AG04449 (cell line): ENCODE measurements around the gene GRAP.

Source experiments
- CTCF ChIA-PET: fragments of 350-600 bp; formaldehyde crosslinking; extraction: SDS; loops from one replicate; lab custom pipeline; 2021; ENCODE audit warnings: antibody characterized with exemption; lab: Yijun Ruan, JAX
- POLR2A ChIA-PET: fragments of 400-600, 350-600 bp; formaldehyde crosslinking; extraction: SDS; loops from one replicate; lab custom pipeline; 2020; ENCODE audit warnings: antibody characterized with exemption, inconsistent platforms; lab: Yijun Ruan, JAX
- DNase-seq: peaks from one replicate; pipeline ENCODE4 v3.0.0-alpha.2; 2010; ENCODE audit warnings: low read depth, low spot score
- H3K4me3 ChIP-seq: 2 replicates; pipeline ENCODE4 v1.5.1; 2011; ENCODE audit warnings: low read depth, mild to moderate bottlenecking, control low read depth, low read length
- TF ChIP-seq, protein P1 (sequence below): IDR thresholded peaks from one replicate; pipeline ENCODE4 v1.5.1; 2011; ENCODE audit warnings: mild to moderate bottlenecking, moderate library complexity, low read length, control low read depth, inconsistent platforms; ENCODE audit not compliant: insufficient read depth; ENCODE audit errors: missing control alignments

Gene GRAP

DNA sequence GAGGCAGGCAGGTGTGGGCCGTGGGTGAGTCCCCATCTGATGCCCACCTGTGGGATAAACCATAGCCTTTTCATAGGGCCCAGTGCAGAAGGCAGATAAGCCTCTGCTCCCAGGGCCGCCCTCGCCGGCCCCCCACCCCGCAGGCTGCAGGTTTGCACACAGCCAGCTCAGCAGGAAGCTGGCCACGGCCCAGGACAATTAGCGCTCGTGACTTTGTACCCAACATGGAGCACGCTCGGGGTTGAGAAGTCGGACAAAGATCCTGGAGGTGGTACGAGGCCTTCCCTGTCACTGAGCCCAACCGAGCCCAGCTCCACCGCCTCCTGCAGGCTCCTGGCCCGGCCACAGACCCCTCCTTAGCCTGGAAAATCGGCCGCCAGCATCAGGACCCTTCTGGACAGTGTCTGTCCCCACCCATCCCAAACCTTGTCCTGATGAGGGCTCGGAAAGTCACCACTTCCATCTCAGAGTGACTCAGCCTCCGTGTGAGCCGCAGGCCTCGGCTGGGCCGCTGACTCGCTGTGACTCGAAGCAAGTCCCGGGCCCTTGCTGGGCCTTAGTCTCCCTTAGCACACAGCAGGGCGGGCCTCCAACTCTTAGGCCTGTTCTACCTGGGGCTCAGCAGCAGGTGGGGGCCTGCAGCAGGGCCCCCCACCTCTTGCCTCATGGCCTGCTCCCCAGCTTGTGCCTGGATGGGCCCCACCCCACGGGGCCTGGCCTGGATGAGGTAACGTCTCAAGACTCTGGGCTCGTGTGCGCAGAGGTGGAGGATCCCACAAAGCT lies 64.9 kb downstream of the GRAP start:
- DNase-seq, result peak; percentile 38
- ChIA-PET POLR2A (no interaction called here), CTCF (interaction anchor here (11.8 kb wide), 1 partner anchor 19 kb away, joined by 113 read pairs; no protein-coding TSS in a partner anchor)
- TF ChIP-seq, protein P1, sequence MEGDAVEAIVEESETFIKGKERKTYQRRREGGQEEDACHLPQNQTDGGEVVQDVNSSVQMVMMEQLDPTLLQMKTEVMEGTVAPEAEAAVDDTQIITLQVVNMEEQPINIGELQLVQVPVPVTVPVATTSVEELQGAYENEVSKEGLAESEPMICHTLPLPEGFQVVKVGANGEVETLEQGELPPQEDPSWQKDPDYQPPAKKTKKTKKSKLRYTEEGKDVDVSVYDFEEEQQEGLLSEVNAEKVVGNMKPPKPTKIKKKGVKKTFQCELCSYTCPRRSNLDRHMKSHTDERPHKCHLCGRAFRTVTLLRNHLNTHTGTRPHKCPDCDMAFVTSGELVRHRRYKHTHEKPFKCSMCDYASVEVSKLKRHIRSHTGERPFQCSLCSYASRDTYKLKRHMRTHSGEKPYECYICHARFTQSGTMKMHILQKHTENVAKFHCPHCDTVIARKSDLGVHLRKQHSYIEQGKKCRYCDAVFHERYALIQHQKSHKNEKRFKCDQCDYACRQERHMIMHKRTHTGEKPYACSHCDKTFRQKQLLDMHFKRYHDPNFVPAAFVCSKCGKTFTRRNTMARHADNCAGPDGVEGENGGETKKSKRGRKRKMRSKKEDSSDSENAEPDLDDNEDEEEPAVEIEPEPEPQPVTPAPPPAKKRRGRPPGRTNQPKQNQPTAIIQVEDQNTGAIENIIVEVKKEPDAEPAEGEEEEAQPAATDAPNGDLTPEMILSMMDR, result no peak
- no peak overlapping the region for H3K4me3 ChIP-seq

DNA sequence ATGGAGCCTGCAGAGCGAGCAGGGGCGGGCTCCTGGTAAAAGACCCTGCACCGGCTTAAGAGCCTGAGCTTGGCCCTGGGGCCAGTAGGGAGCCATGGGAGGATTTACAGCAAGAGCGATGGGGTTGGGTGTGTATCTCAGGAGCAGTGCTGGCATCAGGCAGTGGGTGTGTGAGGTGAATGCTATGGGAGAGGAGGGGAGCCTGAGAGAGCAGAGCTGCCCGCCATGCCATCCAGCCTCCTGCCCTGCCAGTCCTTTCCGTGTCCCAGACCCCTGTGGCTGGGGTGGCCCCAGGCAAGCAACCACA lies 65.5 kb downstream of the GRAP start:
- no peak for DNase-seq
- ChIA-PET CTCF (interaction anchor here (11.8 kb wide), 1 partner anchor 18 kb away, joined by 113 read pairs; no protein-coding TSS in a partner anchor), POLR2A (no interaction called here)
- H3K4me3 ChIP-seq, result no peak overlapping the region
- TF ChIP-seq, protein P1, result no peak

DNA sequence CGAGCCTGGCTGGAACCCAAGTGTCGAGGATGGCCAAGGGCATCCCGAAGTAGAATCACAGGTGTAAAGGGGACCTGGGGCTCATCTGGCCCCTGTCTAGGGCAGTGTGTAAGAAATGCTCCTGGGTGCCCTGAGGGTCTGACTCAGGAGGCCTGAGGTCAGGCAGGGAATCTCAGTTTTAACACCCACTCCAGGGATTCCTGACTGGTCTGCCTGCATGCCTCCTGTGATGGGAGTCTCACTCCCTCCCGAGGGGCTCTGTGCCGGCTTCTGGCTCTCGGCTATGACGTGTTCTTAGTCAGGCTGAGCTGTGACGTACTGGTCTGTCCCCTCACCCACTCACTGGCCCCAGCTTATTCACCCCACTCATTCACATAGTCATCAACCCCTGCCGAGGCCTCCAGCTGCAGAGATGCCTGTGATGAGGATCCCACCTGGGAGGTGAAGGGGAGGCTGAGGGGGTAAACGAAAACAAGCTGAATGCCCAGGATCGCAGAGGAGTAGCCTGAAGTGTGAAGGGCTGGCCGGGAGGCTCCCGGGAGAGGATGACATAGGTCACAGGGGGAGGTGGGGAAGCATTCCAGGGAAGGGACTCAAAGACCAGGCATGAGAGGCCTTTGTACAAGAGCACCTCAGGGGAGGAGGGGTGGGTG lies 65.9 kb downstream of the GRAP start:
- TF ChIP-seq, protein P1, result no peak
- ChIA-PET POLR2A (no interaction called here), CTCF (interaction anchor here (11.8 kb wide), 1 partner anchor 18 kb away, joined by 113 read pairs; no protein-coding TSS in a partner anchor)
- no peak overlapping the region for H3K4me3 ChIP-seq
- DNase-seq, result no peak

DNA sequence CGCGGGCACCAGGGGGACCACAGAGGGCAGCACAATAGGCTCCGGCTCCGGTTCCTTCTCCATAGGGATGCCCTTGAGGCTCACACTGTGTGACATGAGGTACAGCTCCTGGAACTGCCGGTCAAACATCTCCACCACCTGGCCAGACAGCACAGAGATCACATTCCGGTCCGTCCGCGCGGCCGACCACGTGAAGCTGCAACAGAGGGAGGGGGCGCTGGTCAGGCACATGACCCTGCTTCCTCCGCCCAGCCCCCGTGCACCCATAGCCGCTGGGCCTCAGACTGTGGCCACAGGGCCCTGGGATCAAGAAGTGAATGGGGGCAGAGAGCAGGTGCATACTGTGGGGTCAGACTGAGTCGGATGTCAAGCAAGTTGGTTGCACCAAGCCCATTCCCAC lies 68.1 kb downstream of the GRAP start:
- TF ChIP-seq, protein P1, result no peak
- ChIA-PET POLR2A (no interaction called here), CTCF (interaction anchor here (11.8 kb wide), 1 partner anchor 15 kb away, joined by 113 read pairs; no protein-coding TSS in a partner anchor)
- no peak overlapping the region for H3K4me3 ChIP-seq
- no peak for DNase-seq

DNA sequence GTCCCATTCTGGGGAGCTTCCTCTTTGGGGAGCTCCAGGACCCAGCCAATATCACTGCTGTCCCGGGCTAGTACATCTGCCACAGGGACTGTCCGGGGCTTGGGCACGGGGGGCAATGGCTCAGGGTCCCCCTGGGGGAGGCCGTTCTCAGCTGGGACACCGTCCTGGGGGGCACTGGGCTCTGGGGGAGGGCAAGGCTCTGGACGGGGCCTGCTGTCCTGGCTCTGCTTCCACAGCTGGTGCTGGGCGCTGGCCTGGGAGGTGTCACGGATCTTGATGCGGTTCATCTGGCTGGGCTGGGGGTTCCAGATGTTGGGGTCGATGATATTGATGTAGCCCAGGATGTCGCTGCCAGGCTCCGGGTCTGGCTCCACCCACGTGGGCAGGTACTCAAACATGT lies 68.7 kb downstream of the GRAP start:
- ChIA-PET POLR2A (no interaction called here), CTCF (interaction anchor here (11.8 kb wide), 1 partner anchor 15 kb away, joined by 113 read pairs; no protein-coding TSS in a partner anchor)
- TF ChIP-seq, protein P1, result no peak
- H3K4me3 ChIP-seq, result no peak overlapping the region
- DNase-seq, result no peak

DNA sequence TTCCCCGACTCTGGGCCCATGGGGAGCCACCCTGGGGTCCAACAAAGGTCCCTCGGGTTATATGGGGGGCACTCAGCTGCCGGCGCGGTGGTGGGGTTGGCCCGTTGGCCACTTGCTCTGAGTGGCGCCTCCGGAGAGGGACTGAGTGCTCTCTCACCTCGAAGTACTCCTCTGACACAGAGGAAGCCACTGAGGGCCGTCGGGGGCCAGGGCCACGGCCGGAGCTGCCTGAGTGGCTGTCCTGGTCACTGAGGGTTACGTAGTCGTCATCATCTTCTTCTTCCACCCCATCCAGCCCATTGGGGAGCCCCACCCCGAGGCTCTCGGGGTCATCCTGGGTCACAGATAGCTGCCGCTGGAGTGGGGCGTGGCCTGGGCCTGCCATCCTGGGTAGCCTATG lies 69.1 kb downstream of the GRAP start:
- TF ChIP-seq, protein P1, result no peak
- CTCF ChIA-PET, result interaction anchor here (11.8 kb wide), 1 partner anchor 14 kb away, joined by 113 read pairs; no protein-coding TSS in a partner anchor
- no peak for DNase-seq
- H3K4me3 ChIP-seq, result no peak overlapping the region
- POLR2A ChIA-PET, result no interaction called here
